Measurements from ENCODE around the gene ZNF860.

DNA sequence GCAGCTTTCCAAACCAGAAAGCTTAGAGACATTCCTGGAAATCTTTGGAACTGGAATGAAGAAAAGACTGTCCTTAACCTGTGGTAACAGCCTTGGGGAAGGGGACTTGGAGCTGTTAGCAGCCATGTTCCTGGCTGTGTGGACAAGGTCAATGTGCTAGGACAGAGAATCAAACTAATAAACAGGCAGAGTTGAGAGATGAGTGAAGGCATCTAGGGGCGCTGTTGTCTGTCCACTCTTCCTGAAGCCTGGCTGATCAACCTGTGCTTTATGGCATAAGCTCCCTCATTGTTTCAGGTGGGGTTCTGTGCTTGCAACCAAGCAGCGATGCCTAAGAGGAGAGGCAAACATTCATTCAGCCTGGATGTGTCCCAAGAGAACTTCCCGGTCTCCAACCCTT, 19.3 kb downstream of the ZNF860 start:
- TF ChIP-seq, protein P1, sequence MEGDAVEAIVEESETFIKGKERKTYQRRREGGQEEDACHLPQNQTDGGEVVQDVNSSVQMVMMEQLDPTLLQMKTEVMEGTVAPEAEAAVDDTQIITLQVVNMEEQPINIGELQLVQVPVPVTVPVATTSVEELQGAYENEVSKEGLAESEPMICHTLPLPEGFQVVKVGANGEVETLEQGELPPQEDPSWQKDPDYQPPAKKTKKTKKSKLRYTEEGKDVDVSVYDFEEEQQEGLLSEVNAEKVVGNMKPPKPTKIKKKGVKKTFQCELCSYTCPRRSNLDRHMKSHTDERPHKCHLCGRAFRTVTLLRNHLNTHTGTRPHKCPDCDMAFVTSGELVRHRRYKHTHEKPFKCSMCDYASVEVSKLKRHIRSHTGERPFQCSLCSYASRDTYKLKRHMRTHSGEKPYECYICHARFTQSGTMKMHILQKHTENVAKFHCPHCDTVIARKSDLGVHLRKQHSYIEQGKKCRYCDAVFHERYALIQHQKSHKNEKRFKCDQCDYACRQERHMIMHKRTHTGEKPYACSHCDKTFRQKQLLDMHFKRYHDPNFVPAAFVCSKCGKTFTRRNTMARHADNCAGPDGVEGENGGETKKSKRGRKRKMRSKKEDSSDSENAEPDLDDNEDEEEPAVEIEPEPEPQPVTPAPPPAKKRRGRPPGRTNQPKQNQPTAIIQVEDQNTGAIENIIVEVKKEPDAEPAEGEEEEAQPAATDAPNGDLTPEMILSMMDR (IDR thresholded peaks at IDR 0.05; ENCODE audit: extremely low read depth in 1 of 2, insufficient read depth in 1 of 2, low read depth in 1 of 2, low read length in 2 of 2) = no peak
- TF ChIP-seq MAX (IDR thresholded peaks at IDR 0.05; ENCODE audit: insufficient read depth, insufficient read length) (no peak), FOS (IDR thresholded peaks at IDR 0.05; ENCODE audit: borderline replicate concordance, insufficient read depth, low read length) (no peak), EZH2 (IDR thresholded peaks at IDR 0.05; ENCODE audit: borderline replicate concordance, low read depth, low read length, severe bottlenecking) (no peak), POLR2A (IDR thresholded peaks at IDR 0.05; ENCODE audit: low read depth, low read length) (no peak)

Data from endothelial cell of umbilical vein (primary cell).